ENCODE data around the gene ATP9B. TPM values are rescaled to one million over a fixed set of nuclear protein-coding genes. Genes with fewer than 3 reads are reported as not detected.
A peak's percentile ranks its signal among the peaks of the same experiment; 100 is the strongest.
"Not testable (repeated sequence)": the region's sequence is repeated elsewhere in the genome, so short reads cannot be mapped to it uniquely, and the experiment has no call there.

Gene ATP9B
- total RNA-seq, 1 donor, result 35.4 TPM

GRCh38 chr18:79272916-79273315 is 203.7 kb downstream of the ATP9B start:
- DNase-seq (ENCODE audit: low read depth), result no peak
- TF ChIP-seq, protein P1, sequence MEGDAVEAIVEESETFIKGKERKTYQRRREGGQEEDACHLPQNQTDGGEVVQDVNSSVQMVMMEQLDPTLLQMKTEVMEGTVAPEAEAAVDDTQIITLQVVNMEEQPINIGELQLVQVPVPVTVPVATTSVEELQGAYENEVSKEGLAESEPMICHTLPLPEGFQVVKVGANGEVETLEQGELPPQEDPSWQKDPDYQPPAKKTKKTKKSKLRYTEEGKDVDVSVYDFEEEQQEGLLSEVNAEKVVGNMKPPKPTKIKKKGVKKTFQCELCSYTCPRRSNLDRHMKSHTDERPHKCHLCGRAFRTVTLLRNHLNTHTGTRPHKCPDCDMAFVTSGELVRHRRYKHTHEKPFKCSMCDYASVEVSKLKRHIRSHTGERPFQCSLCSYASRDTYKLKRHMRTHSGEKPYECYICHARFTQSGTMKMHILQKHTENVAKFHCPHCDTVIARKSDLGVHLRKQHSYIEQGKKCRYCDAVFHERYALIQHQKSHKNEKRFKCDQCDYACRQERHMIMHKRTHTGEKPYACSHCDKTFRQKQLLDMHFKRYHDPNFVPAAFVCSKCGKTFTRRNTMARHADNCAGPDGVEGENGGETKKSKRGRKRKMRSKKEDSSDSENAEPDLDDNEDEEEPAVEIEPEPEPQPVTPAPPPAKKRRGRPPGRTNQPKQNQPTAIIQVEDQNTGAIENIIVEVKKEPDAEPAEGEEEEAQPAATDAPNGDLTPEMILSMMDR (IDR thresholded peaks at IDR 0.05; ENCODE audit: insufficient read depth, low read depth, low read length), result no peak

DNA sequence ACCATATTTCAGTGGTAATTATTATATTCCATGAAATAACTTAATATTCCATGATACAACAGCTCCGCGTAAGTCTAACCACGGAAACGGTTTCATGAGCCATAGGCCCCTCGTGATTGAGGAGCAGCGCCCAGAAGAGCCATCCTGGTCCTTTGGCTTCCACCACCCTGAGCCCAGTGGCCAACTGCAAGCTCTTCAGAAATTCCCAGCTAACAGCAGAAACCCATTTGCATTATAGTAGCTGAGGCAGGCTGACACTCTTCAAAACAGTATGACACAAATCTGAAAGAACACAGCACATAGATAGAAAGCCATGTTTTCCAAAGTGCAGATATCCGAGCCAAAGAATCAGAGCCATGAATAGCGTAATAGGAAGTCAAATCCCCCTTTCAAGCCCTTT is 205.6 kb downstream of the ATP9B start:
- H3K4me3 ChIP-seq (ENCODE audit: low read depth, low read length), result no peak overlapping the region
- DNase-seq (ENCODE audit: low read depth), result no peak
- TF ChIP-seq, protein P1 (IDR thresholded peaks at IDR 0.05; ENCODE audit: insufficient read depth, low read depth, low read length), result no peak

More at GRCh38 chr18:79272916-79273315, 203.7 kb downstream of the ATP9B start:
- no peak overlapping the region for H3K4me3 ChIP-seq (ENCODE audit: low read depth, low read length)

DNA sequence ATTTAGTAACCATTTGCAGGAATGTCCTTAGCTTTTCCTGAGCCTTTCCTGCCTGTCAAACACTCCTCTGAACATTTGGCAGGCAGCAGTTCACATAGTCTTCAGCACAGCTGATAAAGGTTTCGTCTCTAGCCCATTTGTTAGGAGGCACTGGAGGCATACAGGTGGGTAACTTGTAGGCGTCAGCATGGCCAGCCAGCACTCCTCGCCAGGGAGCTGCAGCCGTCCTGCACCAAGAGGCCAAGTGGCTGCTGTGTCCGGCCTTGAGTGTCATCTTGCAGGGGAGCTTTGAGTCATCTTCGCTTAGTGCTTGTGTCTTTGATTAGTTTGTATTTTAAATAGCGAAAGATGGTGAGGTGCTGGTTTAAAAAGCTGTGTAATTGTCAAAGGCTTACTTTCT is 206.3 kb downstream of the ATP9B start:
- H3K4me3 ChIP-seq (ENCODE audit: low read depth, low read length), result no peak overlapping the region
- TF ChIP-seq, protein P1 (IDR thresholded peaks at IDR 0.05; ENCODE audit: insufficient read depth, low read depth, low read length), result no peak
- no peak for DNase-seq (ENCODE audit: low read depth)

- H3K4me3 ChIP-seq (ENCODE audit: low read depth, low read length), result no peak overlapping the region
- peak; percentile 21 for DNase-seq (ENCODE audit: low read depth)
- TF ChIP-seq, protein P1 (IDR thresholded peaks at IDR 0.05; ENCODE audit: insufficient read depth, low read depth, low read length), result no peak
These were observed 206.8 kb downstream of the ATP9B start for GRCh38 chr18:79275992-79276391.

GRCh38 chr18:79278896-79279295 is 209.7 kb downstream of the ATP9B start:
- TF ChIP-seq, protein P1 (IDR thresholded peaks at IDR 0.05; ENCODE audit: insufficient read depth, low read depth, low read length), result no peak
- H3K4me3 ChIP-seq (ENCODE audit: low read depth, low read length), result no peak overlapping the region
- DNase-seq (ENCODE audit: low read depth), result no peak

GRCh38 chr18:79283131-79283810 is 214.1 kb downstream of the ATP9B start:
- DNase-seq (ENCODE audit: low read depth), result no peak
- TF ChIP-seq, protein P1 (IDR thresholded peaks at IDR 0.05; ENCODE audit: insufficient read depth, low read depth, low read length), result no peak
- H3K4me3 ChIP-seq (ENCODE audit: low read depth, low read length), result no peak overlapping the region

DNA sequence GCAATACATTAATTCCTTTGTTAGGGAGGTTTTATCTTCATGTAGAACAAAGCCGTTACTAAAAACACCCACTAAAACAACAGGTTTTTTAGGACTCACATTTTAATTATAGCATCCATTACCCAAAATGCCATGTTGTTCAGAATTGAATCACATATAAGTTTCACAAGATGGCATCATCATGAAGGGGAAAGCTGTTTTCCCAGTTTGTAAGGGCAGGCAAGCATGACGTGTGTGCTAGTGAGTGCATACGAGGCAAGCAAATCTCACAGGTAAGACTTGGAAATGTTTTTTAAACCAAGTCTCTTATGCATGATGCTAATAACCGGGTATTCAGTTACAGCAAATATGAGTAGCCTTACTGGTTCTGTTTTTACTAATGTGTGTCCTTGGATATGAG is 214.7 kb downstream of the ATP9B start:
- no peak overlapping the region for H3K4me3 ChIP-seq (ENCODE audit: low read depth, low read length)
- TF ChIP-seq, protein P1 (IDR thresholded peaks at IDR 0.05; ENCODE audit: insufficient read depth, low read depth, low read length), result no peak
- no peak for DNase-seq (ENCODE audit: low read depth)

DNA sequence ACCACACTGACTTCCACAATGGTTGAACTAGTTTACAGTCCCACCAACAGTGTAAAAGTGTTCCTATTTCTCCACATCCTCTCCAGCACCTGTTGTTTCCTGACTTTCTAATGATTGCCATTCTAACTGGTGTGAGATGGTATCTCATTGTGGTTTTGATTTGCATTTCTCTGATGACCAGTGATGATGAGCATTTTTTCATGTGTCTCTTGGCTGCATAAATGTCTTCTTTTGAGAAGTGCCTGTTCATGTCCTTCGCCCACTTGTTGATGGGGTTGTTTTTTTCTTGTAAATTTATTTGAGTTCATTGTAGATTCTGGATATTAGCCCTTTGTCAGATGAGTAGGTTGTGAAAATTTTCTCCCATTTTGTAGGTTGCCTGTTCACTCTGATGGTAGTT is 216.0 kb downstream of the ATP9B start:
- DNase-seq (ENCODE audit: low read depth); H3K4me3 ChIP-seq (ENCODE audit: low read depth, low read length): not testable (repeated sequence)

GRCh38 chr18:79290409-79290808 is 221.2 kb downstream of the ATP9B start:
- not testable (repeated sequence) for H3K4me3 ChIP-seq (ENCODE audit: low read depth, low read length); DNase-seq (ENCODE audit: low read depth)

All from fibroblast of villous mesenchyme (primary cell).